Gastroesophageal sphincter (tissue), 4 donors: ENCODE data around the gene SMOC1. TPM values are rescaled to one million over a fixed set of nuclear protein-coding genes. Genes with fewer than 3 reads are reported as not detected.

Source experiments
- ATAC-seq: fragments of 150-250 bp; one replicate; pipeline ENCODE4 v1.9.1; 2016; ENCODE audit warnings: mild to moderate bottlenecking, moderate library complexity
- H3K27ac ChIP-seq, 4 donors: fragments of 200-600 bp; sonication (generic) in 3 of 4; 1 replicate in 3 of 4; 2 replicates in 1 of 4; pipeline ENCODE4 v1.5.1; 2016 to 2019
- H3K27me3 ChIP-seq: fragments of 200-600 bp; sonication (generic); one replicate; pipeline ENCODE4 v1.5.1; 2019
- H3K36me3 ChIP-seq, 2 donors: fragments of 200-600 bp; sonication (generic); one replicate each; pipeline ENCODE4 v1.5.1; 2019; ENCODE audit warnings: control low read depth in 1 of 2
- H3K4me1 ChIP-seq, 3 donors: fragments of 200-600 bp; sonication (generic); 1 replicate in 2 of 3; 2 replicates in 1 of 3; pipeline ENCODE4 v1.5.1; 2016 to 2019; ENCODE audit warnings: control low read depth in 2 of 3
- H3K4me3 ChIP-seq, 2 donors: fragments of 200-600 bp; sonication (generic); one replicate each; pipeline ENCODE4 v1.5.1; 2019; ENCODE audit warnings: mild to moderate bottlenecking in 1 of 2, moderate library complexity in 1 of 2
- H3K9me3 ChIP-seq, 3 donors: fragments of 200-600 bp; sonication (generic); one replicate each; pipeline ENCODE4 v1.5.1; 2017 to 2019; ENCODE audit warnings: control low read depth in 2 of 3
- CTCF ChIP-seq, 4 experiments: fragments of 200-600 bp in 2 of 4; fragments of 450-650 bp in 2 of 4; sonication (generic) in 1 of 4; IDR thresholded peaks; one replicate each; pipeline ENCODE4 v1.5.1; 2017 to 2019; ENCODE audit warnings: antibody characterized with exemption in 4 of 4, mild to moderate bottlenecking in 2 of 4, moderate library complexity in 2 of 4
- EP300 ChIP-seq: sonication (generic); formaldehyde crosslinking; IDR thresholded peaks from one replicate; pipeline ENCODE4 v1.6.1; 2017; ENCODE audit warnings: antibody characterized with exemption, mild to moderate bottlenecking
- POLR2A ChIP-seq, 2 donors: fragments of 450-650 bp; IDR thresholded peaks; one replicate each; pipeline ENCODE4 v1.6.1; 2017; ENCODE audit warnings: antibody characterized with exemption in 2 of 2, mild to moderate bottlenecking in 2 of 2, moderate library complexity in 1 of 2
- POLR2AphosphoS5 ChIP-seq: sonication (generic); formaldehyde crosslinking; IDR thresholded peaks from one replicate; pipeline ENCODE4 v1.6.1; 2017; ENCODE audit warnings: antibody characterized with exemption
- WGBS, 2 donors: methylation state at CpG; one replicate each; pipeline ENCODE4 v1.1.5; 2018; ENCODE audit warnings: low coverage in 1 of 2; 5-methylcytosine and 5-hydroxymethylcytosine counted together
- total RNA-seq, 4 donors: library from RNA; depleted of rRNA; stranded (reverse); fragments of >200 nt; gene quantifications; one replicate each; pipeline ENCODE4 v1.1.0, GENCODE V29; 2016

SMOC1 gene
- total RNA-seq, 4 donors from 2014 or later: 0.19 to 11.8 (median 0.31) TPM; not detected in 1

DNA sequence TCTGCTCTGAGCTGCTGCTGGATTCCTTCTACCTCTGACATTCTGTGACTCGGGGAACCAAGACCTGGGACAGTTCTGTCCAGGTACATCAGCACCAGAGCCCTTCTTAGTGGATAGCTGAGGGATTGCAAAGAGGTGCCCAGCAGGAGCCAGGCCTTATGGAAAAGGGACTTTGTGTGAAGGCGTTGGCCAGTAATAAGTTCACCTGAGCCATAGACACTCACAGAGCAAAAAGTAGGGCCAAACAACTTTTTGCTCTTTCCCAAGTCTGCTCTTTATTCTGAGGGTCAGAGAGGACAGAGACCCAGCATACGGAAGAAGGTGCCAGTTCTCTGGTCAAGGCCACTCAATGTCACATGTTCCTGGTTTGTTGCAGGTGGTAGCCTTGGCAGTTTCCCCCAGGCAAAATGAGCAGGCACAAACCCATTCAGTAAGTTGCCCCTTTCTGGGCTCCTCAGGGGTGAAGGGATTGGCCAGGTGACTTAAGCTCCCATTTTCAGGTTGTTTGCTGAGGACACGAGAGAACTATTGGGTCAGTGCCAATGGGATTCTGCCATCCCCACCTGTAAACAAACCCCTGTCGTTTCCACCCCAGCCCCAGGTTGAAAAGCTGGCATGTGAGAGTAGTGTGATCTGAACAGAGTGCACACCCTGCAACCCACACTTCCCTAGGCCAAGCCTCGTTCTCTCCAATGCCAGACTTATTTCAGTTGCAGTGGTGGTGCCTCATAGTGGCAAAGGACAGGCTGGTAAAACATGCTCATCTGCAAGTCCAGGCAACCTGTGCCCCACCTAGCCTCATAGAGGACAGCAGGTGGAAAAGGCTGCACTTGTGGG is 150.3 kb downstream of the SMOC1 start:
- no peak overlapping the region for H3K27ac ChIP-seq
- ATAC-seq: no peak
- no peaks in the 10 kb centered on the region for H3K36me3 ChIP-seq
- WGBS, 2 donors: 59 to 69% methylated on average over 3 of the region's 6 CpGs
- H3K27me3 ChIP-seq: peaks cover 20% of the 10 kb centered on the region
- TF ChIP-seq EP300 (no peak), CTCF (IDR thresholded peaks at IDR 0.05) (no peak), POLR2A (IDR thresholded peaks at IDR 0.05) (no peak), POLR2AphosphoS5 (no peak)
- no peaks in the 10 kb centered on the region for H3K9me3 ChIP-seq
- peaks cover 0 to 6% (median 0%) of the 10 kb centered on the region in 3 donors for H3K4me1 ChIP-seq
- H3K4me3 ChIP-seq: no peak overlapping the region

GRCh38 chr14:70032016-70032415 is 152.8 kb downstream of the SMOC1 start:
- no peak for ATAC-seq
- H3K9me3 ChIP-seq: no peaks in the 10 kb centered on the region
- H3K4me3 ChIP-seq: no peak overlapping the region
- H3K36me3 ChIP-seq: no peaks in the 10 kb centered on the region
- peaks cover 28% of the 10 kb centered on the region for H3K27me3 ChIP-seq
- 63 to 74% methylated on average over 2 to 9 of the region's 9 CpGs for WGBS, 2 donors
- peaks cover 0 to 6% (median 0%) of the 10 kb centered on the region in 3 donors for H3K4me1 ChIP-seq
- TF ChIP-seq EP300: no peak
- H3K27ac ChIP-seq: no peak overlapping the region

DNA sequence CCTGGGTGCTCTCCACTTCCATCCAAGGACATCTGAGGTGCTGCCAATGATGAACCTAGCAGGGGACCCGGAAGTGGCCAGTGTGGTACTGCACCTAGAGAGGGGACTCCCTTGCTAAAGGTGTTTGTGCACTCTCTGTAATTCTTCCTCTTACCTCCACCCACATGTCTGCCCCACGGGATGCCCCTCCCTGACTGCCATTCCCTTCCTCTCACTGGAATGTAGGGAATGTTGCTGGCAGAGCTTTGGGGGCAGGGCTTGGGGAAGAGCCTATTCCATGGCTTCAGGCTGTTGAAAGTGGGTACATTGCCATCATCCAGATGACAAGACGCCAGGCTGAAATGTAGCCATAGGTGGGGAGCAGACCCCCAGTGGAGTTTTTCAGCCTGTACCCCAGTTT is 153.2 kb downstream of the SMOC1 start:
- TF ChIP-seq POLR2A (IDR thresholded peaks at IDR 0.05) (no peak), POLR2AphosphoS5 (no peak), EP300 (no peak), CTCF (IDR thresholded peaks at IDR 0.05) (no peak)
- 83% methylated on average over 1 of the region's 3 CpGs; no CpG with 5 or more reads in 1 of the 2 donors for WGBS, 2 donors
- Histone ChIP-seq H3K27me3 (peaks cover 28% of the 10 kb centered on the region), H3K36me3 (no peaks in the 10 kb centered on the region), H3K9me3 (no peaks in the 10 kb centered on the region), H3K4me1 (peaks cover 0 to 5% (median 0%) of the 10 kb centered on the region in 3 donors), H3K4me3 (no peak overlapping the region), H3K27ac (no peak overlapping the region)
- no peak for ATAC-seq

DNA sequence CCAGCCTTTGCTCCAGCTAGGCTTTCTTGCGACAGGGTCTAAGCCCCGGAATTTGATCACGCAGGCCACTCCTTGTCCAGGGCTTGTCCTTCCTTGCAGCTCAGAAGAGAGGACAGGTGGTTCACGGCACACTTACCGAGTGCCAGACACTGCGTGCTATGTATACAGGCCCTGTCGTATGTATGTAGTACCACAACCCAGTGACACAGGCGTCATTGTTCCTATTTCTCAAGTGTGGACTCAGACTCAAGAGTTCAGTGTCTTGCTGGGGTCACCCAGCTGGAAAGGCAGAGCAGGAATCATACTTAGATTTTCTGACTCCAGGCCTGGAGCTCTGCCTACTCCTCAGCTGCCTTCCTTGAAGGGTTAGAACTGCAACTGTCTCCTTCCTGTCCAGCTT is 153.9 kb downstream of the SMOC1 start:
- 86 to 100% methylated on average over 2 to 3 of the region's 8 CpGs for WGBS, 2 donors
- peaks cover 26% of the 10 kb centered on the region for H3K27me3 ChIP-seq
- ATAC-seq: no peak
- H3K36me3 ChIP-seq: no peaks in the 10 kb centered on the region
- no peak overlapping the region for H3K4me3 ChIP-seq
- TF ChIP-seq POLR2AphosphoS5: no peak
- no peak for TF ChIP-seq POLR2A (IDR thresholded peaks at IDR 0.05)
- H3K9me3 ChIP-seq: no peaks in the 10 kb centered on the region
- H3K27ac ChIP-seq: no peak overlapping the region
- H3K4me1 ChIP-seq: no peaks in the 10 kb centered on the region

GRCh38 chr14:70033561-70033960 is 154.3 kb downstream of the SMOC1 start:
- Histone ChIP-seq H3K9me3 (no peaks in the 10 kb centered on the region), H3K27me3 (peaks cover 23% of the 10 kb centered on the region), H3K36me3 (no peaks in the 10 kb centered on the region), H3K27ac (no peak overlapping the region), H3K4me3 (no peak overlapping the region), H3K4me1 (no peaks in the 10 kb centered on the region)
- no CpG with 5 or more reads among the region's 2 CpGs for WGBS, 2 donors
- ATAC-seq: no peak
- TF ChIP-seq POLR2A (IDR thresholded peaks at IDR 0.05): no peak
- TF ChIP-seq CTCF (IDR thresholded peaks at IDR 0.05): no peak
- no peak for TF ChIP-seq EP300
- TF ChIP-seq POLR2AphosphoS5: no peak

GRCh38 chr14:70034257-70034656 is 155.0 kb downstream of the SMOC1 start:
- TF ChIP-seq POLR2A (IDR thresholded peaks at IDR 0.05) (no peak), EP300 (no peak), POLR2AphosphoS5 (no peak), CTCF (IDR thresholded peaks at IDR 0.05) (no peak)
- H3K4me3 ChIP-seq: no peak overlapping the region
- H3K27me3 ChIP-seq: peaks cover 19% of the 10 kb centered on the region
- no peak overlapping the region for H3K27ac ChIP-seq
- no peaks in the 10 kb centered on the region for H3K9me3 ChIP-seq
- no peaks in the 10 kb centered on the region for H3K4me1 ChIP-seq
- no peaks in the 10 kb centered on the region for H3K36me3 ChIP-seq
- no peak for ATAC-seq
- 90 to 100% methylated on average over 1 to 3 of the region's 3 CpGs for WGBS, 2 donors
